GM12892 (cell line): Measurements from ENCODE around the gene AHI1.

Source experiments
- POLR2A ChIP-seq: IDR thresholded peaks from 2 replicates; pipeline ENCODE4 v1.6.1; 2011; ENCODE audit warnings: low read depth, low read length, control low read depth
- POLR2AphosphoS5 ChIP-seq: IDR thresholded peaks from 2 replicates; pipeline ENCODE4 v1.6.1; 2011; ENCODE audit warnings: low read depth, low read length, control low read depth

DNA sequence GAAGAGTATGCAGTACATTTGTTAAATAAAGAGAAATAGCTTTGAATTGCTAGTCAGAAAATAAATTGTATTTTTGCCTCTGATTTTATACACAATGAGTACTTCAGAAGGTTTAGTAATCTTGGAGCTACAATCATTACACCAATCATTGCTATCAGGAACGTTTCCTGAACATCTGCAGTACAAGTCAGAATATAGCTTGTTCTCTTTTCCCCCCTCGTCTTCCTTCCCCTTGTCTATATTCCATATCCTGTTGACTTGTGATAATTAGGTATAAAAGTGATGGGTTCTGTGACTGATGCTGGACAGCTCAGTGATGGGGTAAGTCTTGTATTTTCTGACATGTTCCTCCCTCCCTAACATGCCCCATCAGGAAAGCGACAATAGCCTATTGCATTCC is 94.0 kb downstream of the AHI1 start:
- TF ChIP-seq POLR2AphosphoS5 (no peak), POLR2A (no peak)
